GM12878 (cell line): ENCODE data around the gene MALT1. TPM values are rescaled to one million over a fixed set of nuclear protein-coding genes. Genes with fewer than 3 reads are reported as not detected.

ENCODE experiments used
- ATAC-seq: fragments of 200-7000 bp; cut with Tn5 transposase; 3 replicates; pipeline ENCODE4 v1.9.1; 2020; ENCODE audit warnings: mild to moderate bottlenecking, moderate library complexity
- BruUV-seq: library from RNA; stranded (reverse); fragments of 400-500 nt; replicated peaks from 2 replicates; lab custom pipeline; 2021; lab: Mats Ljungman, UMichigan
- CTCF ChIA-PET: fragments of 300-600 bp; sonication (Branson Sonifier 250); formaldehyde crosslinking; extraction: SDS; loops from one replicate; lab custom pipeline; 2021; ENCODE audit warnings: inconsistent platforms; lab: Yijun Ruan, JAX
- POLR2A ChIA-PET: fragments of 350-600 bp; formaldehyde crosslinking; extraction: SDS; loops from one replicate; lab custom pipeline; 2021; ENCODE audit warnings: inconsistent platforms; lab: Charles Lee
- RAD21 ChIA-PET: fragments of 300-600 bp; sonication (Branson Sonifier 250); formaldehyde crosslinking; loops from one replicate; lab custom pipeline; 2023; ENCODE audit warnings: antibody characterized with exemption; ENCODE audit not compliant: unreplicated experiment; lab: Charles Lee
- SMC1A ChIA-PET: fragments of 300-600 bp; sonication (Branson Sonifier 250); formaldehyde crosslinking; loops from one replicate; lab custom pipeline; 2023; ENCODE audit not compliant: unreplicated experiment, uncharacterized antibody; lab: Charles Lee
- DNase-seq: peaks from one replicate; pipeline ENCODE4 v3.0.0-alpha.2; 2011; ENCODE audit warnings: low read depth, low spot score
- FAIRE-seq: peaks from 3 replicates; lab custom pipeline; 2011; peaks lifted over from hg19 to GRCh38; lab: Jason Lieb, UNC
- H2AFZ ChIP-seq: 2 replicates; pipeline ENCODE4 v1.6.0; 2011; ENCODE audit warnings: low read depth, low read length, control low read depth; ENCODE audit not compliant: control insufficient read depth
- H3K27ac ChIP-seq: 2 replicates; pipeline ENCODE4 v1.5.1; 2011; ENCODE audit warnings: control low read depth; ENCODE audit not compliant: control insufficient read depth, insufficient read depth
- H3K27me3 ChIP-seq, 2 experiments: replicated peaks in 1 of 2; 2 replicates each; pipeline versions ENCODE4 v1.6.0 to v1.6.1; 2011; ENCODE audit warnings: low read length in 1 of 2; ENCODE audit not compliant: control insufficient read depth in 2 of 2, insufficient read depth in 2 of 2
- H3K36me3 ChIP-seq, 2 experiments: 2 replicates each; pipeline ENCODE4 v1.5.1; 2011; ENCODE audit warnings: low read length in 1 of 2; ENCODE audit not compliant: control insufficient read depth in 2 of 2, insufficient read depth in 2 of 2
- H3K4me1 ChIP-seq: 2 replicates; pipeline ENCODE4 v1.6.1; 2011; ENCODE audit warnings: mild to moderate bottlenecking, low read length, moderate library complexity, mixed read lengths; ENCODE audit not compliant: control insufficient read depth, insufficient read depth
- H3K4me2 ChIP-seq: 2 replicates; pipeline ENCODE4 v1.6.0; 2011; ENCODE audit warnings: control low read depth; ENCODE audit not compliant: control insufficient read depth, insufficient read depth
- H3K4me3 ChIP-seq: fragments of 200-600 bp; sonication (generic); 2 replicates; pipeline ENCODE4 v1.5.1; 2016
- H3K79me2 ChIP-seq: 2 replicates; pipeline ENCODE4 v1.6.0; 2011; ENCODE audit warnings: low read length; ENCODE audit not compliant: control insufficient read depth, insufficient read depth
- H3K9ac ChIP-seq: 2 replicates; pipeline ENCODE4 v1.8.0; 2011; ENCODE audit warnings: low read length, control low read depth, mixed read lengths; ENCODE audit not compliant: control insufficient read depth, insufficient read depth
- H3K9me3 ChIP-seq: replicated peaks from 3 replicates; pipeline ENCODE4 v1.5.1; 2011; ENCODE audit warnings: mild to moderate bottlenecking, low read length; ENCODE audit not compliant: control insufficient read depth, insufficient read depth
- H4K20me1 ChIP-seq: 2 replicates; pipeline ENCODE4 v1.6.0; 2011; ENCODE audit not compliant: control insufficient read depth, insufficient read depth
- ATF7 ChIP-seq: fragments of 450-650 bp; IDR thresholded peaks from 2 replicates; pipeline ENCODE4 v1.6.1; 2016; ENCODE audit warnings: low read depth, mild to moderate bottlenecking
- BACH1 ChIP-seq: fragments of 450-650 bp; IDR thresholded peaks from 2 replicates; pipeline ENCODE4 v1.6.1; 2017; ENCODE audit warnings: mild to moderate bottlenecking, borderline replicate concordance
- BHLHE40 ChIP-seq, 2 experiments: fragments of 450-650 bp in 1 of 2; IDR thresholded peaks; 2 replicates each; pipeline ENCODE4 v1.6.1; 2011 to 2017; ENCODE audit warnings: low read depth in 2 of 2, borderline replicate concordance in 1 of 2, improper control_type of control experiment in 1 of 2, low read length in 1 of 2, mild to moderate bottlenecking in 1 of 2
- FOXK2 ChIP-seq: fragments of 450-650 bp; IDR thresholded peaks from 2 replicates; pipeline ENCODE4 v1.6.1; 2017; ENCODE audit warnings: mild to moderate bottlenecking, moderate library complexity
- HDGF ChIP-seq: fragments of 450-650 bp; IDR thresholded peaks from 2 replicates; pipeline ENCODE4 v1.6.1; 2016; ENCODE audit warnings: antibody characterized with exemption
- KDM1A ChIP-seq: fragments of 200-600 bp; sonication (generic); IDR thresholded peaks from 2 replicates; pipeline ENCODE4 v1.6.1; 2016; ENCODE audit warnings: borderline replicate concordance
- SPI1 ChIP-seq: IDR thresholded peaks from 2 replicates; pipeline ENCODE4 v1.6.1; 2011; ENCODE audit warnings: low read depth, mild to moderate bottlenecking, low read length, moderate library complexity, borderline replicate concordance; ENCODE audit not compliant: insufficient read depth
- ZNF24 ChIP-seq: fragments of 450-650 bp; IDR thresholded peaks from 2 replicates; pipeline ENCODE4 v1.6.1; 2017; ENCODE audit warnings: antibody characterized with exemption, mild to moderate bottlenecking
- ZNF274 ChIP-seq: IDR thresholded peaks from one replicate; pipeline ENCODE4 v1.8.0; 2011; ENCODE audit not compliant: insufficient read length, insufficient read depth
- ZNF384 ChIP-seq: IDR thresholded peaks from 2 replicates; pipeline ENCODE4 v1.6.1; 2012; ENCODE audit warnings: low read depth, mild to moderate bottlenecking, low read length, improper control_type of control experiment, borderline replicate concordance
- whole genome bisulfite sequencing: methylation state at CpG from one replicate; pipeline ENCODE4 v1.1.6; 2016; ENCODE audit warnings: low lambda C conversion rate; ENCODE audit not compliant: insufficient replicate concordance, insufficient coverage; ENCODE audit errors: missing lambda C conversion rate; 5-methylcytosine and 5-hydroxymethylcytosine counted together
- in situ Hi-C: fragments of 300-500 bp; cut with MboI; formaldehyde crosslinking; loops from 9 replicates; pipeline ENCODE4 v1.14.3; 2018; ENCODE audit warnings: mixed read lengths
- intact Hi-C: fragments of 100-400 bp; cut with micrococcal nuclease; formaldehyde crosslinking; loops from one replicate; pipeline ENCODE4 v1.14.2; 2022; ENCODE audit not compliant: unreplicated experiment
- polyA plus RNA-seq, 11 experiments: library from polyadenylated mRNA; depleted of rRNA in 4 of 11; unstranded in 6 of 11; stranded (reverse) in 5 of 11; fragments of >200 nt; fragmentation: Nextera tagmentation in 4 of 11; fragmentation: Illumina TruSeq in 1 of 11; extraction: Ambion mirVana in 4 of 11; extraction: Trizol in 1 of 11; gene quantifications; 1 replicate in 1 of 11; 2 replicates in 10 of 11; pipeline versions ENCODE4 v1.2.1 to v1.2.3, GENCODE V29; 2011 to 2016; ENCODE audit warnings: inconsistent platforms in 2 of 11, missing spikeins in 2 of 11, low read depth in 1 of 11
- total RNA-seq, 4 experiments: library from RNA; depleted of rRNA in 3 of 4; stranded (reverse); fragments of >200 nt in 3 of 4; fragmentation: Illumina TruSeq in 1 of 4; extraction: Trizol in 1 of 4; gene quantifications; 2 replicates each; pipeline versions ENCODE4 v1.2.1 to v1.2.3, GENCODE V29; 2013 to 2021
- TF ChIP-seq, protein P1 (sequence below): IDR thresholded peaks from 2 replicates; pipeline ENCODE4 v1.6.1; 2011; ENCODE audit warnings: borderline replicate concordance, low read depth, mild to moderate bottlenecking, moderate library complexity, mixed read lengths, low read length; ENCODE audit not compliant: insufficient read depth; ENCODE audit errors: extremely low read length

Gene MALT1
- total and polyA plus RNA-seq, 10 of the 15 experiments (the other 5 are each of a cell fraction or from before 2014, with no cell fraction given): 17.6 to 126 (median 45.4) TPM

DNA sequence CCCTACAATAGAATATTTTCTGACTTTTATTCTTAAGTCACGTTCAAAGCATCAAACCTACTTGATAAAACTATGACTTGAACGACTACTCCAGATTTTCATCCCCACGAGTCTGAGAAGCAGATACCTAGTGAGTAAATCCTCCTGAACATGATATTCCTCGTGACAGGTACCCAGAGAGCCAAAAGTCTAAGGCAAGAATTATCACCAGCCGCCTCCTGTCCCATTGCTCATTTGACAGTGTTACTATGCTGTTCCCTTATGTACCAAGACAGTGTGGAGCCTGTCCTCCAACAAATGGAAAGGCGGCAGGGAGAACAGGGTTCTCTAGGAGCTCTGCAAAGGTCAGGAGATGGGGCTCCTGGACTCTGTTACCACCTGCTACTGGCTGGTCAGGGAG lies 34.1 kb upstream of the MALT1 start:
- no TSS peak for BruUV-seq
- no peak for ATAC-seq

DNA sequence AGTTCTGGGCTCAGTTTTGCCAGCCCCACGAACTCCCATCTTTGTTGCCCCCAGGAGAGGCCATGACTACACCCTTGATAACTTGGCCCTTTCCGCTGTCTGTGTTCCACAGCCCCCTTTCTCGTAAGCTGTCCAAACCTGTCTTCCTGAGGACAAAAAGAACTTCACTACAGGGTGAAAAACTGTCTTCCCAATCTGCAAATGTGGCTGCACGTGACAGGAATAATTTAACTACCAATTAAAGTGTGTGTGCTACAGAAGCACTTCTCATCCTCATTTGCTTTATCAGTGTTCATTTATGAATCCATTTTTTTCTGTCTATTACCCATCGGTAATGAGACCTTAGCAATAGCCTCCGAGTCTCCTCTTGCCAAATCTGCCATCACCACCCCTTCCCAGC lies 33.3 kb upstream of the MALT1 start:
- POLR2A ChIA-PET: interaction anchor here (1.5 to 3.2 kb wide), 2 partner anchors 13 to 19 kb away, joined by 6 to 11 read pairs; no protein-coding TSS in a partner anchor
- DNase-seq (no peak), ATAC-seq (no peak), FAIRE-seq (no peak)
- Histone ChIP-seq H3K27ac (peak overlapping the region; percentile 17; the same call in 1 of the 2 replicates), H3K9ac (no peak overlapping the region), H3K4me2 (peak overlapping the region; percentile 49), H3K4me1 (peaks cover 57% of the 10 kb centered on the region), H3K27me3 (no peaks in the 10 kb centered on the region), H3K79me2 (no peaks in the 10 kb centered on the region), H2AFZ (no peak overlapping the region), H3K36me3 (no peaks in the 10 kb centered on the region), H3K4me3 (no peak overlapping the region), H3K9me3 (peaks cover 6% of the 10 kb centered on the region; the same call in 2 of the 3 replicates), H4K20me1 (no peaks in the 10 kb centered on the region)
- intact Hi-C loops (no loop called here), in situ Hi-C loops (no loop called here)
- BruUV-seq: no TSS peak
- TF ChIP-seq BHLHE40 (IDR thresholded peaks at IDR 0.05; ENCODE audit: borderline replicate concordance in 1 of 2, low read depth in 2 of 2, low read length in 1 of 2): peak; percentile 20 to 48; a peak in 2 of 4 replicates
- no peak for TF ChIP-seq ZNF24
- CTCF ChIA-PET: interaction anchor here (1.1 kb wide), 2 partner anchors 16 to 103 kb away, joined by 3 to 5 read pairs; no protein-coding TSS in a partner anchor
- RAD21 ChIA-PET: interaction anchor here (1.2 kb wide), 2 partner anchors 75 to 126 kb away, joined by 3 read pairs; no protein-coding TSS in a partner anchor
- 63% methylated on average over 6 of the region's 6 CpGs for WGBS
- SMC1A ChIA-PET: interaction anchor here (0.7 to 1.7 kb wide), 7 partner anchors 10 to 35 kb away, joined by 3 to 9 read pairs (median 4); no protein-coding TSS in a partner anchor

More for the DNA sequence above, 34.1 kb upstream of the MALT1 start:
- Histone ChIP-seq H3K9ac (no peak overlapping the region), H2AFZ (no peak overlapping the region), H3K79me2 (no peaks in the 10 kb centered on the region), H3K4me1 (peaks cover 61% of the 10 kb centered on the region), H3K4me2 (no peak overlapping the region), H3K9me3 (peaks cover 4% of the 10 kb centered on the region; the same call in 2 of the 3 replicates), H3K27me3 (no peaks in the 10 kb centered on the region), H3K36me3 (no peaks in the 10 kb centered on the region), H3K4me3 (no peak overlapping the region), H4K20me1 (no peaks in the 10 kb centered on the region), H3K27ac (no peak overlapping the region)
- CTCF ChIA-PET: interaction anchor here (1.1 kb wide), 2 partner anchors 17 to 102 kb away, joined by 3 to 5 read pairs; no protein-coding TSS in a partner anchor
- DNase-seq (no peak), FAIRE-seq (no peak)
- 92% methylated on average over 6 of the region's 6 CpGs for WGBS
- POLR2A ChIA-PET: interaction anchor here (1.5 to 3.2 kb wide), 2 partner anchors 13 to 18 kb away, joined by 6 to 11 read pairs; no protein-coding TSS in a partner anchor
- SMC1A ChIA-PET: interaction anchor here (0.7 to 2.3 kb wide), 7 partner anchors 10 to 126 kb away, joined by 3 to 9 read pairs (median 5); no protein-coding TSS in a partner anchor
- intact Hi-C loops: no loop called here
- TF ChIP-seq KDM1A (no peak), FOXK2 (no peak), SPI1 (no peak), HDGF (no peak), ZNF384 (no peak), ATF7 (no peak), BACH1 (no peak), ZNF274 (no peak)
- TF ChIP-seq, protein P1, sequence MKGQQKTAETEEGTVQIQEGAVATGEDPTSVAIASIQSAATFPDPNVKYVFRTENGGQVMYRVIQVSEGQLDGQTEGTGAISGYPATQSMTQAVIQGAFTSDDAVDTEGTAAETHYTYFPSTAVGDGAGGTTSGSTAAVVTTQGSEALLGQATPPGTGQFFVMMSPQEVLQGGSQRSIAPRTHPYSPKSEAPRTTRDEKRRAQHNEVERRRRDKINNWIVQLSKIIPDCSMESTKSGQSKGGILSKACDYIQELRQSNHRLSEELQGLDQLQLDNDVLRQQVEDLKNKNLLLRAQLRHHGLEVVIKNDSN: no peak
- in situ Hi-C loops: no loop called here
- RAD21 ChIA-PET: interaction anchor here (1.2 kb wide), 2 partner anchors 74 to 127 kb away, joined by 3 read pairs; no protein-coding TSS in a partner anchor
